Measurements from ENCODE around the gene UCHL1.

- no peak for TF ChIP-seq CTCF (IDR thresholded peaks at IDR 0.05)
- no peak for TF ChIP-seq POLR2A (IDR thresholded peaks at IDR 0.05)
These were observed 48.7 kb downstream of the UCHL1 start for GRCh38 chr4:41305476-41305875.

All from uterus (tissue), 2 donors.